Measurements from ENCODE around the gene ACTN3. TPM values are rescaled to one million over a fixed set of nuclear protein-coding genes. Genes with fewer than 3 reads are reported as not detected.

Gene ACTN3
- total and polyA plus RNA-seq, 12 donors, result 0.06 to 0.26 (median 0.13) TPM; not detected in 7

DNA sequence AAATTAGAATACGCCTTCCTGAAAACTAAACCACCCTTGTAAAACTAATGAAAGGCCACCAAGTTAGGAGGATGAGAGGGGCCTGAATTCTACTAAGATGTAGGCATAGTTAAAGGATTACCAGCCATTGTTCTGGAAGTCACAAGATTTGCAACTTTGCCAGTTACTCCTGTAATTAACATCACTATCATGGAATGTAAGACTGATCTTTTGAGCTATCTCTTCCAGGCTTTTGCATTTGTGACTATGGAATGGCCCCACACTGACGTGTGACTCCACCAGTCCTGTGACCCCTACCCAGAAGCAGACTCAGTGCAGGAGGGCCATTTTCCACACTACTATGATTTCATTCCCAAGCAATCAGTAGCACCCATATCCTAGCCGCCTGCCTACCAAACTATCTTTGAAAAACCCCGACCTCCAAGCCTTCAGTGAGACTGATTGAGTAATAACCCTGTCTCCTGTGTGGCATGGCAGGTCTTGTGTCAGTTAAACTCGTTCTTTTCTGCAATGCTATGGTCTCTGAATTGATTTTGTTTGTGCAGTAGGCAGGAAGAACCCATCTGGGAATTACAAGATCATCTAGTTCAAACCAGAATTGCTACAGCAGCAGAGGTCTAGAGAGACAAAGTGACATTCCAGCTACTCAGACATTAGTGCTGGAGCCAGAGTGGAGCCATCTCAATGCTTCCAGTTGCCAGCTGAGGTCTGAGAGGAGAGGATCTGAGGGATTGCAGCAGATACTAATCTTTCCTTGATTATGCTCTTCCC, 23.6 kb downstream of the ACTN3 start:
- H3K4me3 ChIP-seq, result no peak overlapping the region
- WGBS, 4 donors, result 54 to 72% (median 57%) methylated on average over 5 of the region's 5 CpGs
- TF ChIP-seq CTCF (IDR thresholded peaks at IDR 0.05), result no peak
- TF ChIP-seq POLR2A (IDR thresholded peaks at IDR 0.05), result no peak
- peaks cover 0 to 8% of the 10 kb centered on the region in 2 donors for H3K36me3 ChIP-seq (replicated peaks in 1 of 2)
- H3K27ac ChIP-seq, result no peak overlapping the region
- no peak for DNase-seq
- intact Hi-C loops (cut with DNase I), result no loop called here
- H3K4me1 ChIP-seq (replicated peaks in 1 of 2), result peaks cover 14 to 15% of the 10 kb centered on the region in 2 donors
- no peaks in the 10 kb centered on the region for H3K9me3 ChIP-seq (replicated peaks in 1 of 3)
- H3K27me3 ChIP-seq, result no peaks in the 10 kb centered on the region

- no peak for TF ChIP-seq CTCF (IDR thresholded peaks at IDR 0.05)
- TF ChIP-seq POLR2A (IDR thresholded peaks at IDR 0.05), result no peak
- Histone ChIP-seq H3K36me3 (replicated peaks in 1 of 2) (peaks cover 0 to 5% of the 10 kb centered on the region in 2 donors), H3K4me1 (replicated peaks in 1 of 2) (peaks cover 14 to 15% of the 10 kb centered on the region in 2 donors), H3K27ac (no peak overlapping the region), H3K4me3 (no peak overlapping the region), H3K27me3 (no peaks in the 10 kb centered on the region), H3K9me3 (replicated peaks in 1 of 3) (no peaks in the 10 kb centered on the region)
- 41 to 65% (median 64%) methylated on average over 2 of the region's 2 CpGs for WGBS, 4 donors
- intact Hi-C loops (cut with DNase I), result no loop called here
- DNase-seq, result no peak
Observed at GRCh38 chr11:66570850-66571180, 24.1 kb downstream of the ACTN3 start.

GRCh38 chr11:66579017-66579606, 32.4 kb downstream of the ACTN3 start:
- no peak overlapping the region for H3K27ac ChIP-seq
- DNase-seq, result peak; percentile 74 to 92 (median 82)
- H3K27me3 ChIP-seq, result no peaks in the 10 kb centered on the region
- H3K4me3 ChIP-seq, result no peak overlapping the region
- intact Hi-C loops (cut with DNase I), result loop anchor here in 1 of 2 donors (2.0 kb wide), 1 partner anchor 100 kb away; no protein-coding TSS in a partner anchor
- TF ChIP-seq CTCF (IDR thresholded peaks at IDR 0.05), result peak; percentile 73 to 93 (median 82)
- TF ChIP-seq POLR2A (IDR thresholded peaks at IDR 0.05), result no peak
- H3K36me3 ChIP-seq (replicated peaks in 1 of 2), result no peaks in the 10 kb centered on the region
- WGBS, 4 donors, result 17 to 29% (median 21%) methylated on average over 14 to 25 of the region's 25 CpGs
- H3K9me3 ChIP-seq (replicated peaks in 1 of 3), result no peaks in the 10 kb centered on the region
- peaks cover 0 to 6% of the 10 kb centered on the region in 2 donors for H3K4me1 ChIP-seq (replicated peaks in 1 of 2)

DNA sequence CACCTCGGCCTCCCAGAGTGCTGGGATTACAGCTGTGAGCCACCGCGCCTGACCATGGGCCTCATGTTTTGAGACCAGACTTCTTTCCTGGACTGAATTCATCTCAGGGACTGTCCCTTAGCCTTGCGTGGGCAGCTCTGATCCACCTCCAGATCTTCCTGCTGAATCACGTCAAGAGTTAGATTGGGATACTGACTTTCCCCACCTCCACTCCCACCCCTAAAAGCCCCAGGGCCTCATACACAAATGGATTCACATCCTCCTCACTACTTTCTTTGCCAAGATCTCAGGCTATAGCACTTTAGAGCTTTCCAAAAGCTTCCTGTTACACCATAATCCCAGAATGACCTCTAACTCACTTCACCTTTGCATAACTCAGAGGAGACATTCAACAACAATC, 34.1 kb downstream of the ACTN3 start:
- Histone ChIP-seq H3K36me3 (replicated peaks in 1 of 2) (no peaks in the 10 kb centered on the region), H3K4me1 (replicated peaks in 1 of 2) (peaks cover 0 to 6% of the 10 kb centered on the region in 2 donors), H3K27me3 (no peaks in the 10 kb centered on the region), H3K27ac (no peak overlapping the region), H3K9me3 (replicated peaks in 1 of 3) (no peaks in the 10 kb centered on the region), H3K4me3 (no peak overlapping the region)
- WGBS, 4 donors, result 80 to 95% (median 87%) methylated on average over 4 to 5 of the region's 5 CpGs
- intact Hi-C loops (cut with DNase I), result loop anchor here in 1 of 2 donors (5.0 kb wide), 1 partner anchor 96 kb away; the partner anchor contains the start of gene RBM4B
- TF ChIP-seq CTCF (IDR thresholded peaks at IDR 0.05) (no peak), POLR2A (IDR thresholded peaks at IDR 0.05) (no peak)
- no peak for DNase-seq
